Loucy (cell line): ENCODE results near the gene FARS2.

Experiments used
- EZH2phosphoT487 ChIP-seq: fragments of 200-600 bp; IDR thresholded peaks from 2 replicates; pipeline ENCODE4 v1.6.1; 2018; ENCODE audit warnings: antibody characterized with exemption, mild to moderate bottlenecking, moderate library complexity, borderline replicate concordance
- TF ChIP-seq, protein P1 (sequence below): fragments of 200-600 bp; sonication (generic); conservative IDR thresholded peaks from 2 replicates; pipeline ENCODE4 v1.5.1; 2014; ENCODE audit warnings: mild to moderate bottlenecking, antibody characterized with exemption, low read length

DNA sequence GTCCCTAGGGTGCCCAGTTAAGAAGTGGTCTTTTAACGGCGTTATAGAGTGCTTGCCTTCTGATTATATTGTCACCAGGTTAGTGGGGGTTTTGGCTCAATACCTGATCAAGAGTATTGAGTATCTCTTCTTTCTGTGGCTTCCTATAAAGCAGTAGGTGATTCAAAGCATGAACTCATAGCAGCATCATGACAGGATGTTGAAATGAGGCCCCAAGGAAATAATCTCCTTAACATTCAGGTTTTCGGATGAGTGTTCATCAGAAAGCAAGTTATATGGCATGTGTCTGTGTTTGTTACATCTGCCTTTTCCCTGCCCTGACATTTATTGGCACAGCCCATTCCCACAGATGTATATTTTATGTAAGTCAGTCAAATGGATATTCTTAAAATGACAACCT, 301.0 kb downstream of the FARS2 start:
- TF ChIP-seq, protein P1, sequence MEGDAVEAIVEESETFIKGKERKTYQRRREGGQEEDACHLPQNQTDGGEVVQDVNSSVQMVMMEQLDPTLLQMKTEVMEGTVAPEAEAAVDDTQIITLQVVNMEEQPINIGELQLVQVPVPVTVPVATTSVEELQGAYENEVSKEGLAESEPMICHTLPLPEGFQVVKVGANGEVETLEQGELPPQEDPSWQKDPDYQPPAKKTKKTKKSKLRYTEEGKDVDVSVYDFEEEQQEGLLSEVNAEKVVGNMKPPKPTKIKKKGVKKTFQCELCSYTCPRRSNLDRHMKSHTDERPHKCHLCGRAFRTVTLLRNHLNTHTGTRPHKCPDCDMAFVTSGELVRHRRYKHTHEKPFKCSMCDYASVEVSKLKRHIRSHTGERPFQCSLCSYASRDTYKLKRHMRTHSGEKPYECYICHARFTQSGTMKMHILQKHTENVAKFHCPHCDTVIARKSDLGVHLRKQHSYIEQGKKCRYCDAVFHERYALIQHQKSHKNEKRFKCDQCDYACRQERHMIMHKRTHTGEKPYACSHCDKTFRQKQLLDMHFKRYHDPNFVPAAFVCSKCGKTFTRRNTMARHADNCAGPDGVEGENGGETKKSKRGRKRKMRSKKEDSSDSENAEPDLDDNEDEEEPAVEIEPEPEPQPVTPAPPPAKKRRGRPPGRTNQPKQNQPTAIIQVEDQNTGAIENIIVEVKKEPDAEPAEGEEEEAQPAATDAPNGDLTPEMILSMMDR = no peak
- TF ChIP-seq EZH2phosphoT487 = no peak
